ENCODE results near the gene VSIG8.

The VSIG8 gene

DNA sequence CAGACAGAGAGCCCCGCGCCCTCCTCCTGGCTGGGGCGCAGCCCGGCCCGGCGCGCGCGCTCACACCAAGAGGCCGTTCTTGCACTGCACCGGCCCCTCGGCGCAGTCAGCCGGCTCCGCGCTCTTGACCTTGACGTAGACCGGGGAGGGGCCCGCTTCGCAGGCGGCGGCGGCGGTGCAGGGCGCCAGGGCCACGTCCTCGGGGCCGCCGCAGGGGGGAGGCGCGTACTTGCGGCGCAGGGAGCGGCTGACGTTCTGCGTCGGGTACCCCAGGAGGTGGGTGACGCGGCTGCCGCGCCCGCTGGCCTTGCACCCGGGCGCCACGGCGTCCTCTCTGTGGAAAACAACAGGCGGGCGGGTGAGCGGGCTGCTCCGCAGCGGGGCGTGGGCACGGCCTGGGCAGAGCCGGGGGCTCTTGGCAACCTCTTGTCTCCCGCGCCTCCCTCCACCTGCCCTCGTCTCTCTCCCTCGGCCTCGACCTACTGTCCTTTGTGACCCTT, 7.7 kb downstream of the VSIG8 start:
- no peak for DNase-seq

DNA sequence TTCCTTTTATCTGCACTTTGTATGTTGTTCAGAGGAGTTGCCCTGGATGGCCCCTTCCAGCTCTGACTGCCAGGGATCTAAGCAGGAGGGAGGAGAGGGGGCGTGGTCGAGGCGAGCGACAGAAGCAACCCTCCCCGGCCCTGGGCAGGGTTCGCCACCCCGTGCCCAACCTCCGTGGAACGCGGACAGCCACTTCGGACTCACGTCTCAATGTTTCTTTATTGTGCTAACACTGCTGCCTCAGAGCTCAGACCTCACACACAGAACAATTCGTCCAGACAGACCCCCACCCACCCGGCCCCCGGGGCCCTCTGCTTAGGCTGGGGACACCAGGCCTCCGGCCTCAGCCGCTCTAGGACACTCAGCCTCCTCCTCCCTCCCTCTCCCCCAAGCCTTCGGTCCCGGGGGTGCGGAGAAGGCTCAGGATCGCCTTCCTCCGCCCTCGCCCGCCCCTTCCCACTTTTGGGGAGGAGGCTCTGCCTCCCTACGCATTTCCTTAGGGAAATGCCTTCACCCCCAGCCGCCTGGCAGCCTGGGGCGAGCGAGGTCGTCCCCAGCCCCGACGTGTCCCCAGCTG, 8.3 kb downstream of the VSIG8 start:
- DNase-seq, result peak; percentile 16

DNA sequence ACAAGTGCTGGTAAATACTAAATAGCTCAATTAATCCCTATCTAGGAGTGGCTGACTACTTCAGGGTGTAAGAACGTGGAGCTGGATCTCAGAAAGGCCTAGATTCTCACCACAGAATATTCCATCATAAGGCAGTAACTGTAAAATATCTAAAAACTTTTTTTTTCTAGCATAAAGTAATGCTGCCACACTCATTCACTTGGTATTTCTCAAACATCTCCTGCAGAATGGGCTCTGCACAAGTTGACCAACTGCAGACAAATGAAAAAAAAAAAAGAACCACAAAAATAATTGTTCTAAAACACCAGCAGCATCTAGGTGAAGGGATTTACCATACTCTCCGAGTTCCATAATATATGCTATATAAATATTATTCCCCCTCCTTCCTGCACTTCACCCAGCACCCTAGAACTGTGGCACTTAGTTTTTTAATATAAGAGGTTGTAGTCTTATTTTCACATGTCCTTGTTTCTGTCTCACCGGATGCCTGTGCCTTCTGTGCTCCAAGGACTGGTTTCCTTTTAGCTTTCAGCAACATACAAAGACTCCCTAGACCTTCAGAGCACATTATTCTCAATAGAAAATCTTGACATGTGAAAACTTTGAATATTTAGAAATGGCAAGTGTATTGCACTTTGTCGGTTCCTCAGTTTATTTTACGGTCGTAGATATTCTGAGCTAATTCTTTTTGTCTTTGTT, 8.9 kb downstream of the VSIG8 start:
- DNase-seq, result no peak

DNA sequence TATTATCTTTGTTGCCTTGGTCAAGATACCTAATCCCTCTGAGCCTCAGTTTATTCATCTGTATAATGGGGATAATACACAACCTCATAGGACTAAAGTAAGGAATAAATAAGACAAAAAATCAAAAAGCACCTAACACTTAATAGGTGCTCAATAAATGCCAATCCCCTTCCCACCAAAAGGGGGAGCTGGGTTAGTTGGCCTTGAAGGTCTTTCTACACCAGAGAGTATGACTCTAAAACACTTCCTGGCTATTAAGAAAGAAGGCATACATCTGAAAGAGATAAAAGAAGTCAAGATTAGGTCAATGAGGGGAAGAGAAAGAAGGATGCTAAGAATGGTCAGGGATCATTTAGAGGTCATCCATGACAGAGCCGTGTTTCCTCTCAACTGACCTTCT, 11.1 kb downstream of the VSIG8 start:
- DNase-seq, result no peak

DNA sequence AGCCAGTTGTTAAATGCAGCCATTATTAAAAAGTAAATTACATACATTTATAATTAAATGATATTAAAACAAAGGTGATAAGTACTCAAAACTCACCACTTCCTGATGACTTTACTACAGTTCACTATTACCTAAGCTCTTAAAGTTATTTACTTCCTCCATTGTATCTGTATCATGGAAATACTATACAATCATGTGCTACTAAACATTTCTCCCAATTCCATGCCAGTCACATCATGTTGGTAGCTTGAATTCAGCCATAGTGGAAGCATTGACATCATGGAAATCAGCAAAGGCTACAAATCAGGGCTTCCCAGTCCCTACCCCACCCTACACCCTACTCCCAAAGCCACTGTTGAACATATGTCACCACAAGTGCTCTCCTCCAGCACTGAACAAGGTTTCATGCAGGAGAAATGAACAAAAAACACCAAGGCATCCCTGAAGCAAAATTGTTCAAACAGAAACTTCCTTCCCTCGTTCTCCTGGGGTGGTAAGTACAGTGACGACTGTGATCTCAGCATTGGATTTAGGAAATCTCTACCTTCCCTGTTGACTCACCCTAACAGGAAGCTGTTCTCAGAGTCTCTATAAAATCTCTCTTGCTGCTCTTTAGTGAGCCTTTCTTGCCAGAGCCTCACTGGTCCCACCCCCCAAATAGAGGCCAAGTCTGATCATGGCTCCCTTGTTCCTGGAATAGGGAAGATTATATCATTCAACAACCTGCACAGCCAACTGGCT, 12.7 kb downstream of the VSIG8 start:
- DNase-seq, result no peak

DNA sequence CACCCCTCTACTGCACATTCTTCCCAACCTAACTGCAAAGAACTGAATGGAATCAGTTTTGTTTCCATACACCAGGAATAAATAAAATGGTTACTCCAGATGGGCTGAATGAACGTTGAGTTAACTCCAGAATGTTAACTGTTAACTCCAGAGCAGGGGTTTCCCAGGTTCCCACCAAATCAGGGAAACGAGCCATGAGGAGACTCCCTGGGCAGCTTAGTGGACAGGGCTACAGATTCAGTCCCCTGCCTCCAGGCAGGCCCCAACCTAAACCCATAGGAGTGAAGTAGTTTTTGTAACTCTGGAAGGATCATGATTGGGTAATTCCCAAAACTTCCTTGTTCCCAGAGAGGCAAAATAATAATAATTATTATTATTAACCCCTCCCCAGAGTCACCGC, 14.1 kb downstream of the VSIG8 start:
- no peak for DNase-seq

DNA sequence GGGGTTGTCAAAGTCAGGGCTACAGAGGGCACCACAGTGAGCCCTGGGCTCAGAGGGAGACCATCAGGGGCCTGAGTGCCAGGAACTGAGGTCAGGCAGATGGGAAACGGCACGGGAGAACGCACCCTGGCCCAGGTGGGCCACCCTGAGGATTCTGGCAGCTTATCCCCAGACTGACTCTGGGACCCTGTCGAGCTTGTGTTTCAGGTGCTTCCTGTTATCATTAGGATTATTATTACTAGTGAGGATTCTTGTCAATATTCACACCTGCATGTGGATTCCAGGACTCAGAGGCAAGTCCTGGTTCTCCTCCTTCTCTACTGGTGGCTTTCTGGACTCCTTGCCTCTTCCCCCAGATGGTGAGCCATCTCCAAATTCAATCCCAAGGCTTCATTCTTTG, 15.2 kb downstream of the VSIG8 start:
- no peak for DNase-seq

DNA sequence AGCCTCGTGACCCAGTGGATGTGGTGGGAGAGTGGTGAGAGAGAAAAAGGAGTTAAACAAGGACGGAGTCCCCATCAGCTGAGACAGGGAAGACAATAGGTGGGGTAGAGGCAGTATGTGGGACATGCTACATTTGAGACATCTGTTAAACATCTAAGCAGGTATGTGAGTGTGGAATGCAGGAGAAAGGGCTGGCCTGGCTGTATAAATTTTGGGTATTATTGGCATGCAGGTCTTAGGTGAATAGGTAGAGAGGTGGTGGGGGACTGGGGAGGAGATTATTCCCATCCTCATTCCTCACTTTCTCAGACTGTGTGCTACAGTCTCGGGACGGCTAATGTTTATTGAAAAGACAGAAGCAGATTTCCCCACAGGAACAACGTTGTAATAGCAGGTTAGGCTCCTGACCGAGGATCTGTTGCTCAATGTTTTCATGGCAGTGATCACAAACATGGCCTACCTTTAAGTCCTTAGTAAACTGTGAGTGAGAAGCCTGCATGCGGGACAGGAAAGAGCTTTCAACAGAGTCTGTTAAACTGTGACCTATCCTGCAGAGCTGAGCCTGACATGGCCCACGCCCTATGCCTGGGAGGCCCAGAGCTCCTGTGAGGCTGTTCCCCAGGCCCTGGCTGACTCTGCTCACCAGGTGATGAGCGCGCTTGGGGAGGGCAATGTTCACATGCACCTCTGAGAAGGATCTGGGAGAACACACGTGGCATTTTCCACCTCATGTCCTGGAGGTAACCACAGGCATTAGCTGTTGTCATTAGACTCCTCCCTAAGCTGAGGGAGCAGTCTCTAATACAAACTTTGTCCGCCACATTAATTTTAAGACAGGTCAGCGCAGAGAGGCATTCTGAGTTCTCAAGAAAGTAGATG, 16.5 kb downstream of the VSIG8 start:
- no peak for DNase-seq

DNA sequence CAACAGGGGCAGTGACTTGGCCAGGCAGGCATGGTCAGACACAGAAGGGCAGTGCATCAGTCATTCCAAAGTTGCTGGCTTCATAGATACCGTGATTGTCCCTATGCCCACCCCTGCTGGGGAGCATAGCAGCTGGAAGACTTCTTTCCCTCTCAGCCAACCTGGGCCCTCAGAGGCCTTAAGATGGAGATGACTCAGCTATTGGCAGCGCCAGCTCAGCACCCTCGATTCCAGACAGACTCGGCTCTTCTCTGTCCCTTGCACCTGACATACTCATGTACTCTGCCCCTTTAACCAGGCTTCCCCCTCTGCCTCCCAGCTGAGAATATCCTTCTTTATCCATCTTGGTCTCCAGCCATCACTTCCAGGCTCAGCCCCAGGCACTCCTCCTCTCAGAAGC, 19.0 kb downstream of the VSIG8 start:
- DNase-seq, result no peak

DNA sequence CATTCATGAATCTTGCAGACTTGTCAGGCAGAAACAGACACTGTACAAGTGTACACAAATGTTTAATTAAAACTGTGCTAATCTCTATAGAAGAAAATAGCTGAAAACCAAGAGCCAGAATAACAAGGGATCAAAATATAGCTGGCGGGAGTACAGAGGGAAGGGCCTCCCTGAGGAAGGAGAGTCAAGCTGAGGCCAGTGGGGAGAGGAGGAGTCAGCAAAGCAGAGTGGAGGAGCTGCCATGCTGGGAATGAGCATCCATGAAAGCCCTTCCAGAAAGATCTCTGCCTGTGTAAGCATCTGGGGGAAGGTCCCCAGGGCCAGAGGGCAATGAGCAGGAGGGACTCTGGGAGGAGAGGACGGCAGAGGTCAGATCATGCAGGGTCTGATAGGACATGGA, 20.7 kb downstream of the VSIG8 start:
- no peak for DNase-seq

DNA sequence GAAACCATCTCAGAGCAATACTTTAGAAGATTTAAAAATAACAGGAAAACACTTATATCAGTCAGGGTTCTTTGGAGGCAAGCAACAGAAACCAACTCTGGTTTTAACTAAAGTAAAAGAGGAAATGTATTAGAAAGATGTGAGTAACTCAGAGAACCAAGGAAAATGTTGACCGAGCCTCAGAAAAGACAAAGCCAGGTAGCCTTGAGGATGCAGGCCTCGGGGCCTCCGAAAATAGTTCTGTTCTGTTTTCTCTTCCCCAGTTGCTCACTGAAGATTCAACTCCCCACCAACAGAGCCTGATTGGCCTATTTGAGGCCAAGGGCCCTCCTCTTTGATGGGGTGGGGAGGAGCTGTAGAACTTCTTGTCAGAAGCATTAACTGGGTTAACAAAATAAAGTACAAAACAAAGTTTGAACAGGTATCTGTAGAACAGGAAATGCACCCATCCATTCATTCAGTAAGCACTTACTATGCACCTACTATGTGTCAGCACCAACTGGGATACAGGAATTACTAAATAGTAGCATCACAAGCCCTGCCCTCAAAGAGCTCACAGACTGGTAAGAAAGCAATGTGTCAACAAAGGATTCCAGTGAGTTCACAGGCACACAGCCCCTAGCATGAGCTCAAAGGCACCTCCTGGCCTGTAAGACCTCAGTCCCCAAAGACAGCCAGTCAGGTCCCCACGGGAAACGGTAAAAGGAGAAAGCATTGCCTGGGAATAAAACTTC, 23.2 kb downstream of the VSIG8 start:
- DNase-seq, result no peak

DNA sequence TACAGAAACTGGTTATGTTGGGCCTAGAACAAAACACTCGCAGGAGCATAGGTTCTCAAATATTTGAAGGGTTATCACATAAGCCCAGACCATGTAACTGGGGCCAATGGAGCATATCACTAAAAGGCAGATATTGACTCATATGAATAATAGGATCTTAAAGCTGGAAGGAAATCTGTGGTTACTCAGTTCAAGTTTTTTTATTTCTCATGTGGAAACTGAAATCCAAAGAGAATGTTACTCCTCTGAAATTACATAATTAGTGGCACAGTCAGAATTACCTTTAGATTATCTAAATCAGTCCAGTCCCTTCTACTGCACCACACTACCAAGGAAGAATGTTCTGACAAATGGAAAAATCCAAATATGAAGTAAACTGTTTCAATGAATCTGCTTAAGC, 23.7 kb downstream of the VSIG8 start:
- DNase-seq, result no peak

DNA sequence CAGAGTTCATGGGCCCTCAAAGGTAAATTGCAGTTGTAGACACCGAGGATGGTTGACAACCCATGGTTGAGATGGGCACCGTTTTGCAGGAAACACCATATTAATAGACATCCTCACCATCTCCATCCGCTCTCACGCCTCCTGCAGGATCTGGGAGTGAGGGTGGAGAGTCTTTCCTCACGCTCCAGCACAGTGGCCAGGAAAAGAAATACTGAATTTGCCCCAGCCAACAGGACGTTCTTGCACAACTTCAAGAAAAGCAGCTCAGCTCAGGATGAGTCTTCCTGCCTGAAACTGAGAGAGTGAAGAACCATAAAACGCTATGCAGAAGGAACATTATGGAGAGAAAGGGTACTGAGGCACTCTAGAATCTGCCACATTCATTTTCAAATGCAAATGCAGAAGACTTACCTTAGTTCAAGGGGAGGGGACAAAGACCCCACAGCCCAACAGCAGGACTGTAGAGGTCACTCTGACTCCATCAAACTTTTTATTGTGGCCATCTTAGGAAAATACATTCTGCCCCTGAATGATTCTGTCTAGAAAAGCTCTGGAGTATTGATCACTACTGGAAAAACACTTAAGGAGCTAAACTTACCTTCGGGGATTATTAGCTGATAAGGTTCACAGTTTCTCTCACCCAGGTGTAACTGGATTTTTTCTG, 26.5 kb downstream of the VSIG8 start:
- no peak for DNase-seq

DNA sequence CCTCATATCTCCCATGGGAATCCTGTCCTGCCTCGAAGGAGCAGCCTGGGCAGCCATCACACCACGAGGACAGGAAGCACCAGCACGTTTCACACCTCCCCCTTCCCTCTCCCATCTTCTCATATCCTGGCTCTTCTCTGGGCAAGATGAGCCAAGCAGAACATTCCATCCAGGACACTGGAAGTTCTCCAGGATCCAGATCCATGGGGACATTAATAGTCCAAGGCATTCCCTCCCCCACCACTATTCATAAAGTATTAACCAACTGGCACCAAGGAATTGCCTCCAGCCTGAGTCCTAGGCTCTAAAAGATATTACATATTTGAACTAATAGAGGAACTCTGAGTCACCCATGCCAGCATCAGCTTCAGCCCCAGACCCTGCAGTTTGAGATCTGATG, 27.1 kb downstream of the VSIG8 start:
- DNase-seq, result no peak

DNA sequence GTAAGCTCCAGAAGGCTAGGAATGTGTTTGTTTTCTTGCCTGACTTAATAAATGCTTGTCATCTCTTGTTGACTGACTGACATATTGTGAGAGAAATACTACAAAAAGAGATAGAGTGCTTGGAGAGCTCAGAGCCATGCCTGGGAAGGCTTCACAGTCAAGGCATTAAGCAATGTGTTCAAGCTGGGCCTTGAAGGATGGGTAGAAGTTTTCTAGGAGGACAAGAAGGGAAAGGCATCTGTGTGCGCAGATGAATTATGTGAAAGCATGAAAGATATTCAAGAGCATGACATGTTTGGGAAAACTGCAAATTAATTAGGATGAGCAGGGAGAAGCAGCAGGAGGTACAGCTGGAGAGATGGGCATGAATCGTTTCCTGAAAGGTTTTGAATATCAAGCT, 30.1 kb downstream of the VSIG8 start:
- DNase-seq, result no peak

DNA sequence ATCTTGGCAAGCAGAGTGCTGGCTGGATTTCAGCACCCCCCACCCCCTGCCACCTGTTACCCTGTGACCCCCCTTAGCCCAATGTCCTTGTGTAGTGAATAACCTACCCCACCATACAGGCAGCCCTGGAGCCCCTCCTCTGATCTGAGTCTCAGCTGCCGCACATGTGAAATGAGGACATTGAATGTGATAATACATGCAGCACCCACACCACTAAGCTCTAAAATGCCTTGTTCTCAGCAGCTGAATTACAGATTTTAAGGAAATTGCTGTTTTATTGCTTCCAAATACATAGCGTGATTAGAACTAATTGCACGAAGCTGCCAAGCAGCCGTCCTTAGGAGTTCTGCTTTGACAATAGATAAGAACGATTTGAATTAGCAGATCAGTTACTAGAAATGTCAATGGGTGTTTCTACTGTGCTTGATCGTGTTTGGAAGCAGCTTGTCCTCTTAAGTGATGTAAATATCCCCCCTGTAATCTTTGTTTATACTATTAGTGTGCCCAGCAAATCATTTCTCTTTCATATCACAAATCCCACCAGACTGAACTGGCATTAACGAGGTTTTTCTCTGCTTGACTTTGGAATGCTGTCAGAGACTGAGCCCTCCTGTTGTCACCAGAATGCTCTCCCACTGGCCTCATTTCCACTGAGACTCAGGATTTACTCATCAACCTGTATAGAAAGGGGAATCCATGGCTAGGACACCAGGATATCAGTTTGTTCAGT, 30.9 kb downstream of the VSIG8 start:
- DNase-seq, result no peak

DNA sequence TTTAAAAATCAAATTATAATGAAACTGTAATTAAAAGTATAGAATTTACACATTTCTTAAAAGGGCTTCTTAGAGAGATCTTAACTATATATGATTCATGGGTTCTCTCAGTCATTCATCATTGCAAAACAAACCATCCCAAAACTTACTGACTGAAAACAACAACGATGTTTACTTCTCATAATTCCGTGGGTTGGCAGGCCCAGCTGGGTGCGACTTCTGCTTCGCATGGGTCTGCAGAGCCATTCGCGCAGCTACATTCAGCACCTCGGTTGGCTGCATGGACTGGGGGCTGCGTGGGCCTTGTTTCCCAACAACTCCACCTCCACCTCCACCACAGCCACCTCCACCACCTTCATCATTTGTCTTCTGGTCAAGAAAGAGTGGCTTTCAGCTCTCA, 31.7 kb downstream of the VSIG8 start:
- no peak for DNase-seq

DNA sequence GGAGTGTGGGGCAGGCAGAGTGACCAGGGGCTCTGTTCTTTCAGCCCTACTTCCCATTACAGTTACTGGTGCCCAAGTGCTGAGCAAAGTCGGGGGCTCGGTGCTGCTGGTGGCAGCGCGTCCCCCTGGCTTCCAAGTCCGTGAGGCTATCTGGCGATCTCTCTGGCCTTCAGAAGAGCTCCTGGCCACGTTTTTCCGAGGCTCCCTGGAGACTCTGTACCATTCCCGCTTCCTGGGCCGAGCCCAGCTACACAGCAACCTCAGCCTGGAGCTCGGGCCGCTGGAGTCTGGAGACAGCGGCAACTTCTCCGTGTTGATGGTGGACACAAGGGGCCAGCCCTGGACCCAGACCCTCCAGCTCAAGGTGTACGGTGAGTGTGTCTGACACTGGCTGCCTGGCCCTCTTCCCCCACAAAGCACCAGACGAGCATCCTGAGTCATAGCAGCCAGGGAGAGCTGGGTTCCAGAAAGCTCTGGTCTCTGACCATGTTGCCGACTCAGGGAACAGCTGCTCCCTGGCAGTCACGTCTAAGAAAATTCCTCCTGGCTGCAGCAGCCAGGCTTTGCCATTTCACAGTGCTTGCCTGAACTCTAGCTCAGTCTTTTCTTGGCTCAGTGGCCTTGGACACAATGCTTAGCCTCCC, 32.5 kb downstream of the VSIG8 start:
- no peak for DNase-seq

DNA sequence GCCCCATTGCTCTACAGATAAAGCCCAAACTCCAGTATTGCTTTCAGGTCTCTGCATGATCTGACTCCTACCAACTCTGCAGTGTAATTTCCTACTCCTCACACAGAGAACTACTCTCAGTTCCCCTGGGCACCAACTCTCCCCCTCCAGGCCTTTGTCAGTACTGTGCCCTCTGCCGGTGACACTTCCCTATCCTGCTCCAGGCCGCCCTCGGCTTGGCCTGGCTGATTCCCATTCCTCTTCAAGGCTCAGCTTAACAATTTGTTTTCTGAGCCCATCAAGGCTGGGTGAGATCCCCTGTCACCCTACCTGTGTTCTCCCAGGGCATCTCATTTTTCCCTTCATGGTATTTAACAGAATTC, 33.2 kb downstream of the VSIG8 start:
- no peak for DNase-seq

DNA sequence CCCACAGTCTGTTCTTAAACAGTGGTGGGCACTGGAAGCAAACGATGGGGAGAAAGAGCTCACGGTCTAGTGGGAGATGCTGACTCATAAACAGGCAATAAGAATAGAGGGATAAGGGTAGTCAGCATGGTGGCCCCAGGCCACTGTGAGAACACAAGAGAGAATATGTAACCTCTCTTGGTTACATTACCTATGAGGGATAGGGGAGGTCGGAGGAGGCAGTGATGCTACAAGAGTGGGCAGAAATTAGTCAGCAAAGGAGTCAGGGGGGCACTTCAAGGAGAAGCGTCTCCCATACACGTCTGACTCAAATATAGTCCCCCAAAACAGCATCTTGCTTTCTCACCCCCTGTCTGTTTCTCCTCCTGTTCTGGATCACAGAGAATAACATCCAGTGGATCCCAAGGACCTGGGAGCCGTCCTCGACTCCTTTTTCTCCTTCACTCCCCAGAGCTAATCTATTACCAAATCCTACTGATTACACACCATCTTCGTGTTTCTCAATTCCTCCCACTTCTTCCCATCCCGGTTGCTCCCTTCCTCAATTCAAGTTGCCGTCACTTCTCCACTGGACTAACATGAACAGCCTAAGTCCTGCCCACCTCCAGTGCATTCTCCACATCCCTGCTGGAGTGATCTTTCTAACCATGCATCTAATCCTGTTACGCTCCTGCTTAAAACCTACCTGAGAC, 33.7 kb downstream of the VSIG8 start:
- no peak for DNase-seq
